NCI-H1048 (cell line): ENCODE results near the gene IFI6.
"Not testable (repeated sequence)": the region's sequence is repeated elsewhere in the genome, so short reads cannot be mapped to it uniquely, and the experiment has no call there.

Experiments
- DNase-seq: peaks from one replicate; lab custom pipeline; 2025; lab: John Stamatoyannopoulos, UW

The IFI6 gene

DNA sequence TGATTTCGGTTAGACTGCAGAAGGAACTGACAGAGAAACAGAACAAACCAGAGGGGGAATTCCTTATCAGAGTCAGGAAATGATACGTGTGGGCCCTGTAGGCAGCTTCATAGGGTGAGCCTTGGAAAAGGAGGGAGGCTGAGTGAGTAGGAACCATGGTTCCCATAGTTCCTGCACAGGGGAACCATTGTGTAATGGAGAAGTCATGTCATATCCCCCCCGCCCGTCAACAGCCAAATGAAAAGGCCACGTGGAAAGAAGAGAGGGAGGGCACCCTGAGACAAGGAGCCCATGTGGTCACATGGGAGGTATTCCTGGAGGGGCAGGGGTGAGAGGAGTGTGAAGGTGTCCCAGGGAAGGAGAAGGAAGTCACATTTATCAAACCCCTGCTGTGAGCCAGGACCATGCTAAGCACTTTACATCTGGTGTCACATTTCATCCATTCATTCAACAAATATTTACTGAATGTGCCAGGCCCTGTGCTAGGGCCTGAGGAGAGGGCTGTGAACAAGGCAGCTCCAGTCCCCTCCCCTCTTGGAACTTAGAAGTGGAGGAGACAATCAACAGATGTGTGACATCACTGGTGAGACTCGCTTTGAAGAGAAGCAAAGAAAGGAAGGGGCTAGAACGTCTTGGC, 21.3 kb downstream of the IFI6 start:
- no peak for DNase-seq

DNA sequence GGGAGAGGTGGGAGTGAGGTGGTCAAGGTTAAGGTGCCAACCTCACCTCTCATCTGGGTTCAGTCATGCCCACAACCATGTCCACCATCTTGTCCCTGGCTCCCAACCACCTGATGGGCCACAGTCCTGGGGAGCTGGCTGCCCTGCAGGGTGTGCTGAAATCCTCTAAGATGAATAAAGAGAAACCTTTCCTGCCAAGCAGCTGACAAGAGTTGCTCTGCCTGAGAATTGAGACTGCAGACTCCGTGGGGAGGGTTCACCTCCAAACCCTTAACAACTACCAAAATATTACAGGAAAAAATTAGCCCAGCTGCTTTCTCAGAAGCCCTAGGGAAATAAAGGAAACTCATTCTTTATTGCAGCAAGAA, 21.8 kb downstream of the IFI6 start:
- no peak for DNase-seq

DNA sequence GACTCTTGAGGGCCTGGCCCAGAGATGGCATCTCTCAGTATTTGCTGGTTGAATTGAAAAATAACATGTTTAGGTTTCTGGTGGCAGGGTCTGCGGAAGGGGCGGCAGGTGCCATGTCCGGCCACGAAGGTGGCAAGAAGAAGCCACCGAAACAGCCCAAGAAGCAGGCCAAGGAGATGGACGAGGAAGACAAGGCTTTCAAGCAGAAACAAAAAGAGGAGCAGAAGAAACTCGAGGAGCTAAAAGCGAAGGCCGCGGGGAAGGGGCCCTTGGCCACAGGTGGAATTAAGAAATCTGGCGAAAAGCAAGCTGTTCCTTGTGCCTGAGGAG, 22.7 kb downstream of the IFI6 start:
- no peak for DNase-seq

DNA sequence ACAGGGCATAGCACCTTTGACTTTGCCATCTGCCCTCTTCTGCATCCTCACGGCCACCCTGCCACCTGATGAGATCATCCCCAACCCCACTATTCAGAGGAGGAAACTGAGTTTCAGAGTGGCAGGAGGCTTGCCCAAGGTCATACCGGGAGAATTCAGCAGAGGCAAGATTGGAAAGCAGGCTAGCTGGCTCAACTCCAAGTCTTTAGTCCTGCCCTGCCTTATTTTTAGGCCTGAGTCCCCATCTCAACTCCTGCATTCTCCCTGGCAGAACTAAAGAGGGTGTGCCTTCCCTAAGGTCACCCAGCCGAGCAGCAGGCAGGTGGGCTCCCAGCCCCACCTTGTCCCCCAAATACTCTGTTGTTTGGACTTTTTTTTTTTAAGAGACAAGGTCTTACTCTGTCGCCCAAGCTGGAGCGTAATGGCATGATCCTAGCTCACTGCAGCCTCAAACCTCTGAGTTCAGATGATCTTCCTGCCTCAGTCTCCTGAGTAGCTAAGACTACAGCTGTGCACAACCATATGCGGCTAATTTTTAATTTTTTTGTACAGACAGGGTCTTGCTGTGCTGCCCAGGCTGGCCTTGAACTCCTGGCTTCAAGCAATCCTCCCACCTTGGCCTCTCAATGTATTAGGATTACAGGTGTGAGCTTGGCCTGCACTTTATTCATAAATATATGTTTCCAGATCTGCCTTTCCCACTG, 23.2 kb downstream of the IFI6 start:
- no peak for DNase-seq

DNA sequence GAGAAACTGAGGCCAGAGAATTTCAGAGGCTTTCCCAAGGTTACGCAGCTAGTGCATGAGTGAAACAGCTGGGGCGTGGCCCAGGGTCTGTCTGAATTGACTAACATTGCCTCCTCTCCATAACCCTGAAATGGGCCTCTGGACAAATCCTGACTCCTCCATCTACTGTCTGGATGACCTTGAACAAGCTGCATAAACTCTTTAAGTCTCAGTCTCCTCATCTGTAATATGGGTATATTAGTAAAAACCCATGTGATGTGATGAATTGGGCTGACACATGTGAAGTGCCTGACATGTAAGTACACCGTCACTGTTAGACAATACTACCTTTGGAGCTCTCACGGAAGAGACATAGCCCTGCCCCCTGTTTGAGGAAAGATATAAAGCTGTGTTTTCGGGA, 24.7 kb downstream of the IFI6 start:
- DNase-seq = no peak

DNA sequence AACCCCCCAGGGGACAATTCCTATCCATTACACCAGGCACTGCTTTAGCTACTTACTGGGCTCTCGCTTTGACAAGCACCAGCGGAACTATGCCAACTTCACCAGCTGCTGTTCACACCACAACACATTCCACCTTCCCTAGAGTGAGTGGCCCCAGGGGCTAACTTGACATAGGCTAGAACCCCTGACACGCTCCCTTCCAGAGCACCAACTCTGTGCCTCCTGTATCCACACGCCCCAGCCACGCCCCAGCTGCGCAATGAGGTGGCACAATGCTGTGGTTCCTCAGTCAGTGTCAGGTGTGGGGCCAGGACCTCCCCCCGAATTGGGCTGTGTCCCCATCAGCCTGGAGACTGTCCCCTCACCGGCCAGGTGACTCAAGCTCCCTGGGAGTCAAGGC, 25.3 kb downstream of the IFI6 start:
- no peak for DNase-seq

DNA sequence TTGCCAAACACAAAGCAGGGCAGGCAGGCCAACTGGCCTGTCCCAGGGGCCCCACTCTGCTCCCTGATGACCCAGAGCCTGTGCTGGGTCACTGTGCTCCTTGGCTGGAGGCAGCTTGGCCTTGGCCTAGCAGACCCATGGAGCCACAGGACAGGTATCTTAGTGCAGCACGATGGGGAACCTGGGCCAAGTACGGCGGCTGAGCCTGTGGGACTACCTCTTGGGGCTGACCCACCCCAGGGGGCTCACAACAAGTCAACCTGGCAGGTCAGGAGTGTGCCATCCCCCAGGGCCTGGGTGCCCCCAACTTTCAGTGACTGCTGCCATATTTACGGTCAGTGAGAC, 26.9 kb downstream of the IFI6 start:
- no peak for DNase-seq

DNA sequence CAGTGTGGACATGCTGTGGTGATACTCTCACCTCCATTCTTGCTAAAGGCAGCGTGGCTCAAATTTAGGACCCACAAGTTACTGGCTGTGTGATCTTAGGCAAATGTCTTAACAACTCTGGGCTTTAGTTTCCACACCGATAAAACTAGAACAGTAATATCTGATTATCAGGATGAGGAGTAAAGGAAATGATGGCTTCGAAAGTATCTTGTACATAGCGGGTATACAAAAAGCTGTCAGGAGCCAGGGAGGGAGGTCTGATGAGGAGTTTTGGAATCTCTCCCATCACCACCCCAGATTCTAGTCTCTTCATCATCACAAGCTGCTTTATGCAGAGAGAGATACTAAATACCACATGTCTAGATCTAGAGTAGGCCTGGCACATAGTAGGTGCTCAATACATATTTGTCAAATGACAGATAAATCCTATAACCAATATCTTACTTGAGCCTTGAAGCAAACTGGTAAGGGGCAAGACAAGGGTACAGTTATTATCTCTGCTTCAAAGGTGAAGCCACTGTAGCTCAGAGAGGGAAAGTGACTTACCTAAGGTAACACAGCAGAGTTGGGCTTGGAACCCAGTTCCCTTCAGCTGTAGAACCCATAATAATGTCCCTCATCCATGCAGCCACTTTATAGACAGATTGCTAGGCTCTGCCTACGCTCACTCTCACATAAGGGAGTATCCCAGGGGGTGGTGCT, 27.5 kb downstream of the IFI6 start:
- no peak for DNase-seq

DNA sequence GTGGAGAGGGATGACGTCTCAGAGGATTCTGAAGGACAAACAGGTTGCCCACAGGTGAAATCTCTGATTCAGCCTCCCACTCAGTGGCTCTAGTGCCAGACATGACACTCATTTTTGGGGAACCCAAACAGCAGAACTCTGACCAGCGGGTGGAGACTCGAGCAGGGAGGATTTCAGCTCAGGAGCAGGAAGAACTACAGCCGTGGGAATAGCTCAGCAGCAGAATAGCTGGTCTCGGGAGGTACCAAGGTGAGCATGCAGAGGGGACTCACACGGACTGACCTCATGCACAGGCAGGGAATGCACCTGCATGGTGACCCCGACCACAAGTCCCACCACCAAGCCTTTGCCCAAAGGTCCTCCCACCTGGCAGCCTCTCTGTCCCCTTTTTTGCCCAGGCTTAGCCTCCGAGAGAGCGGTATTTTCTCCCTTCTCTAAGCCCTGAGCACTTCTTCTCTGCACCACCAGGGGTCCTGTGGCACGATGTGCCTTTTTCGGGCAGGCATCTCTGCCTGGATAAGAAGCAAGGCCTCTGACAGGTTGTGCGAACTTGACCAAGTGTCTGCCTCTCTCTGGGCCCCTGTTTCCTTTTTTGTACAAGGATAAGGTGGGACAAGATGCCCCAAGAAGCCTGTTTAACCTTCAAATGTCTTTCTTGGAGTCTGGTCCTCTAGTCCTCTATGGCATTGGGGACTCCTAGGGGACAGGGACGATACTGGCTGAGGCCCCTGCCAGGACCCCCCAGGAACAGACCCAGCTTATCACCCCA, 28.2 kb downstream of the IFI6 start:
- DNase-seq = no peak

DNA sequence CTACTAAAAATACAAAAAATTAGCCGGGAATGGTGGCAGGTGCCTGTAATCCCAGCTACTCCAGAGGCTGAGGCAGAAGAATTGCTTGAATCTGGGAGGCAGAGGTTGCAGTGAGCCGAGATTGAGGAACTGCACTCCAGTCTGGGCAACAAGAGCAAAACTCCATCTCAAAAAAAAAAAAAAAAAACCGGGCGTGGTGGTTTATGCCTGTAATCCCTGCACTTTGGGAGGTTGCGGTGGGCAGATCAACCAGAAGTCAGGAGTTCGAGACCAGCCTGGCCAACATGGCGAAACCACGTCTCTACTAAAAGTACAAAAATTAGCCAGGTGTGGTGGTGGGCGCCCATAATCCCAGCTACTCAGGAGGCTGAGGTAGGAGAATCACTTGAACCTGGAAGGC, 31.5 kb downstream of the IFI6 start:
- not testable (repeated sequence) for DNase-seq

DNA sequence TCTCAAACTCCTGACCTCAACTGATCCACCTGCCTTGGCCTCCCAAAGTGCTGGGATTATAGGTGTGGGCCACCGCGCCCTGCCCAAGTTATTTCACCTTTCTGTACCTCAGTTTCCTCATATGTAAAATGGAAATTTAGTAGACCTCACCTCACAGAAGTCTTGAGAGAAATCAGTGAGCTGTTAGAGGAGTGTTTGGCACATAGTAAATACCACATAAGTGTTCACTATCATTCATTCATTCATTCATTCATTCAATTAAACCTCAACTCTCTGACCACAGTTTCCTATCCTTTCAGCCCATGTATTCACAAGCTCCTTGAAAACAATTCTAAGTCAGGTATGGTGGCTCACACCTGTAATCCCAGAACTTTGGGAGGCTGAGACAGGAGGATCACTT, 33.2 kb downstream of the IFI6 start:
- DNase-seq = no peak

DNA sequence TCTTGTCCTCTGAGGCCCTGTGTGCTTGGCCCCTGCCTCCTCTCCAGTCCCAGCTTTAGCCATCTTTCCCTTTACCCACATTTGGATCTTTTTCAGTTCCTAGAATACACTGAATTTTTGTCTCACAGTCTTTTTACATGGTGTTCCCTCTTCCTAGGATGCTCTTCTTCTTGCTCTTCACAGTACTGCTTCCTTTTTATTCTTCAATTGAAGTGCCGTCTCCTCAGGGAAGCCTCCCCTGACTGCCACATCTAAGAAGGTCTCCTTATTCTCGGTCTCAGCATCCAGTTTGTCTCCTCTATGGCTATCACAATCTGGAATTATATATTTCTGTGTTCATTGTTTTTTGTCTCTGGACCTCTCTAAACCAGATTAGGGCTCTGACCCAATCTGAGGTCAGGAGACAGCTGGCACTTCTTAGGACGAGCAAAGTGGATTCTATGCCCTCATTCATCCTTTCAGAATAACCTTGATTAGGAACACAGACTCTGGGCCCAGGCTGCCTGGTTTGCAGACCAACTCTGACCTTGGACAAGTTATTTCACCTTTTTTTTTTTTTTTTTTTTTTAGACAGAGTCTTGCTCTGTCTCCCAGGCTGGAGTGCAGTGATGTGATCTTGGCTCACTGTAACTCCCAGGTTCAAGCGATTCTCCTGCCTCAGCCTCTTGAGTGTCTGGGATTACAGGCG, 33.8 kb downstream of the IFI6 start:
- no peak for DNase-seq

DNA sequence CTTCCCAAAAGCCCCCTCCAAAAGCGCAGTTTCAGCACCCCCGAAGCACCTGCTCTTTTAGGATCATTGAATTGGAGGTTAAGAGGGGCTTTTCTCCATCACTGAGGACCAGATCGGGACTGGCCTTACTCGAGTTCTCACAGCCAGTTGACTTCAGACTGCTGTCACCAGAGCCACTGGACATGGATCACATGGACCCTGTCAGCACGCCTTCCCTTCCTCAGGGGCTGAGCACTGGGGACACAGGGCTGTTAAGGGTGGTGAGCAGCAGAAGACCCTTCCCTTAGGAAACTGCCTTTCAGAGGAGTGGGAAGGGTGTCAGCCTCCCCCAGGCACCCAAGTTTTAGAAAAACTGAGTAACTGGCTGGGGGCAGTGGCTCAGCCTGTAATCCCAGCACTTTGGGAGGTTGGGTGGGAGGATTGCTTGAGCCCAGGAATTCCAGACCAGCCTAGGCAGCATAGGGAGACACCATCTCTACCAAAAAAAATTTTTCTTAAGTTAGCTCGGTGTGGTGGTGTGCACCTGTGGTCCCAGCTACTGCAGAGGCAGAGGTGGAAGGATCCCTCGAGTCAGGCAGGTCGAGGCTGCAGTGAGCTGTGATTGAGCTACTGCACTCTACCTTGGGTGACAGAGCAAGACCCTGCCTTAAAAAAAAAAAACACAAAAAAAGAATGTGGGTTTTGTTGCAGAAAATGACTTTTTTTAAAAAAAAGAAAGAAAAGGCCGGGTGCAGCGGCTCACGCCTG, 36.4 kb downstream of the IFI6 start:
- no peak for DNase-seq

DNA sequence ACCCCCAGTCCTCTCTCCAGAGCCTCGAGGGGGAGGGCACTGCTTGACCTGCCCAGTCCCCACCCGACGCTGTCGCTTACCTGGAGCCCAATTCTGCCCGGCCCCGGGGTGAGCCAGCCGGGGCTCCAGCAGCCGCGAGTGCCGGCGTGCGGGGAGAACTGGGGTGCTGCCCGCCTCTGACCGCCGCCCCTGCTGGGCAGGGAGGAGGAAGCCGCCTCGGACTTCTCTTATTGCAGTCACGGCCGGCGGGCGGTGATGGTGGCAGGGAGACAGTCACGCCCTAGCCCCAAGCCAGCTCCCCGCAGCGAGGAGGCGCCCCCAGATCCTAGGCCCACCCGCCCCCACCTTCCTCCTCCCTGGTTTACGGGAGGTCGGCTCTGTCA, 37.0 kb downstream of the IFI6 start, which contains the start of gene FGR:
TSS of gene FGR (minus strand) at position 201 of the 383 bp plus-strand sequence. CDS start 11,269 bp downstream, outside the sequence.
- no peak for DNase-seq

DNA sequence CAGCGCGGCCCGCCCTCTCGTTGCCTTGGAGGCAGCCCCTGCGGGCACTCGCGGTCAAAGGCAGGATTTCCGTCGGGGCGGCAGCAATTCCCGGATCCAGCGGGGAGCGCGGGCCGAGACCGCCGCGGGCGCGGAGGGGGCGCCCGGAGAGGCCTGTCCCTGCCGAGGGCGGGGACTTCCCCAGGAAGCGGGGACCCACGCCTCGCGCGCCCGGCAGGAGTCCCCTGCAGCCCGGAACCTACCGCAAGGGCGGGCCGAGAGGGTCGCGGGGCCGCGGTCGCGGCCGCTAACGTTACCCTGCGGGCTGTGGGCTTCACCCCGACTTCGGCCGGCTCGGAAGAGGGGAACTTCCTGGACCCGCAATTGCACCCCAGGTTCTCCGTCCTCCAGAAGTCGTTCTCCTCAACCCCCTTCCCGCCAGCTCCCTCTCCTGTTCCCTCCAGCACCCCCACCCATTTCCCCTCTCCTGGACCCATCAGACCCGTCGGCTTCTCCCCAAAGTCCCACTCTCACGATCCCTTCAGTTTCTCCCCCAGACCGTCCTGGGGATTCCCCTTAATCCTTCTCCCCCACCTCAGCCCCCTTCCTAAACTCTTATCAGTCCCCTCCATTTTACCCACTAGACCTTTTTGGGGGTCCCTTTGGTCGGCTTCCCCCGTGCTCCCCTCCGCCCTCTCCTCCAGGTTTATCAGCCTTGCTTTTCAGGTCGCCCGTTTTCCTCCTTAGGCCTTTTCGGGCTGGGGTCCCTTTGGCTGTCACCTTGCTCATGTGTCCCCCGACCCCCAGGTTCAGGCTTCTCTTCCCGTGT, 37.6 kb downstream of the IFI6 start:
- no peak for DNase-seq

DNA sequence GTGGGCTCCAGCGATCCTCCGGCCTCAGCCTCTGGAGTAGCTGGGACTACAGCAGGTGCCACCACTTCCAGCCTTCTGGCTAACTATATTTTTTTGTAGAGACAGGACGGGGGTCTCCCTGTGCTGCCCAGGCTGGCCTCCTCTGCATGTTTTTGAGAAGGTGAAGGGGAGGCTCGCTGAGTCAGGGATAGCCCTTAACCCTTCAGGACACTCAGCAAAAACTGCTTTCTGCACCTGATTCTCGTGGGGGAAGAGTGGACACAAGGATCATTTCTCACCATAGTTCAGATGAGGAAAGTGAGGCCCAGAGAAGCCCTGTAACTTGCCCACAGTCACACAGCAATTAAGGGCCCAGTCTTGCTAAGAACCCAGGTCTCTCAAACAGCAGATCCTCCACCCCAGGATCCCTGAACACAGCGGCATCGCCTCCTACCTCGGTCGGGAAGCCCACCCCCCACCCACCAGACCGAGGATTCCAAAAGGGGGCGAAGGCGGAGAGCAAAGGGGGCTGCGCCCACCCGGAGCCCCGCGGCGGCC, 38.3 kb downstream of the IFI6 start:
- DNase-seq = no peak

DNA sequence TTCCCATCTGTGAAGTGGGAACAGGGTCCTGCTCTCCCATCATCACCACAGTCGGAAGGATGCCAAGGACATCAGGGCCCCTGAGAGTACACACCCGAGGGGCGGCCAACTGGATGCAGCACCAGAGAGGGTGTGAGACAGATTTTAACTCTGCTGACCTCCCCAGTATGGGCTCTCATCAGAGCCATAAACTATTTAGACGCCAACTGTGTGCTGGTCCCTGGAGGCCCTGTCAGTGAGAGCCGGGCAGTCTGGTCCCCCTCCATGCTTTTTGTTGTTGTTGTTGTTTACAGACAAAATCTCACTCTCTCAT, 38.7 kb downstream of the IFI6 start:
- DNase-seq = no peak

DNA sequence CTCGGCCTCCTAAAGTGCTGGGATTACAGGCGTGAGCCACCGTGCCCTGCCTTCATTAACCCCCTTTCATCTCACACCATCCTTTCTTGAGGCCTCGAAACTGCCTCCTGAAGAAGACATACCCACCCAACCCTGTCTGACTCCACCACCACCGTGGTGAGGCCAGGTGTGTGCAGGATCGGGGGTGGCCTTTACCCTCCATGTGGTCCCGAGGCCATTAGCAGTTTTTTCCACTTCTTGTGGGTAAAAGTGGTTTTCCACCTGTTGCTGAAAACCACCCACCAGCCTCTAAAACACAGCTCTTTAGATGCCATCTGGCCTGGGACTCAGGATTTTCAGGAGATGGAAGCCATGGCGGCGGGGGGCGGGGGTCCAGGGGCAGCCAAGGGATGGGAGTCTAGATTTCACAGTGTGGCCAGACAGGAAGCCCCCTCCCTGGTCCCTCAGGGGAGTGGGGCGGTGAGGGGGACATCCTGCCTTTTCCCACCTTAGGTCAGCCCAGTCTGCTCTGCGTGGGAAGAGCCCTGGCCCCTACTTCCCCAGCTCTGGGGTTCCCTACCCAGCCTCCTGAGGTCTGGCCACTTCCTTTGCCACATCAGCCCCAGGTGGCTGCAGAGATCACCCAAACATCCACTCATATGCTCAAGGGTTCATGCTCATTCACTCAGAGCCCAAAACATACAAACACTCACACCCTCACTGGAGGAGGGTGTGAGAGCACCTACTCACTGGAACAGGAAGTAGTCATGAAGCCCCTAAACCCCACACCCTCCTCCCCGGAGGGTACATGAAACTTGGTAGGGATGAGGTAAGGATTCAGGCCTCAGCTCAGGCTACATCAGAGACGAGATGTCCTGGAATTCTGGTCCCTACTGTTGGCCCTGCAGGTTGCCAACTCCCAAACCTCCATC, 39.4 kb downstream of the IFI6 start:
- DNase-seq = no peak

DNA sequence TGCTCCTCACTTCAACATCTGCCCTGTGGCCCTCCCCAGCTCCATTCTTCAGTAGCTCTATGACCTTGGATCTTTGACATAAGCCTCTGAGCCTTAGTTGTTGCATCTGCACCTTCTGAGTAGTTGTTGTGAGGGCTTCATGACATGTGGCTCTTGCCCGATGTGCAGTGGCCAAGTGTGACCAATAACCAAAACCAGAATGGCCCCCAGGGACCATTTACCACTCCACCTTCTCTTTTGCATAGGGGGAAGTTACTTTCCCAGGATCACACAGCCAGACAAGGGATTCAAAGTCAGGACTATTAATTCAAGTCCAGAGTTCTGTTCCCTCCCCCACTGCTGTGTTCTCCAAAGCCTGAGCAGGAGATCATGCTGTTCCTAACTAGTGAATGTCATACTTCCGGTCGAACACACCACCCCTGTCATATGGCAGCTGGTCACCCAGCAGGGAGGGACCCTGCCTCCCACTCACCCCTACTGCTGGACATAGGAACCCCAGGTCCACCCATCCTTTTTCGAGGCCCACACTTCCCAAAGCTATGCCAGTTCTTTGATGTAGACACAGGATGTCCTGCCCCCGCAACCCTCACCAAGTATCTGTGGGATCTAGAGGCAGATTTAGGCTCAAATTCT, 41.0 kb downstream of the IFI6 start:
- no peak for DNase-seq
